SU-DHL-6 (cell line): Measurements from ENCODE around the gene HSH2D.

Source experiments
- H2AFZ ChIP-seq: fragments of 200-600 bp; sonication (generic); 2 replicates; pipeline ENCODE4 v1.6.1; 2014; ENCODE audit warnings: low read depth, mild to moderate bottlenecking, moderate library complexity, mixed read lengths, antibody characterized with exemption, low read length; ENCODE audit not compliant: severe bottlenecking
- H3F3A ChIP-seq: fragments of 200-600 bp; shearing (Covaris generic); 2 replicates; pipeline ENCODE4 v1.6.0; 2016; ENCODE audit warnings: antibody characterized with exemption, mild to moderate bottlenecking; ENCODE audit not compliant: insufficient read depth
- H3K27ac ChIP-seq: fragments of 200-600 bp; sonication (generic); 2 replicates; pipeline ENCODE4 v1.5.1; 2016; ENCODE audit warnings: low read depth, mild to moderate bottlenecking, low read length, moderate library complexity, mixed read lengths
- H3K27me3 ChIP-seq: fragments of 200-600 bp; sonication (generic), shearing (Covaris generic); 2 replicates; pipeline ENCODE4 v1.6.0; 2014; ENCODE audit warnings: mild to moderate bottlenecking, low read length
- H3K36me3 ChIP-seq: fragments of 200-600 bp; sonication (generic); 2 replicates; pipeline ENCODE4 v1.6.1; 2014; ENCODE audit warnings: mild to moderate bottlenecking, low read length, mixed read lengths
- H3K4me2 ChIP-seq: fragments of 300-600, 200-600 bp; shearing (Covaris generic), sonication (generic); 2 replicates; pipeline ENCODE4 v1.6.0; 2014; ENCODE audit warnings: low read length, low read depth, mild to moderate bottlenecking; ENCODE audit not compliant: poor library complexity, severe bottlenecking
- H3K4me3 ChIP-seq: fragments of 200-600 bp; sonication (generic); 2 replicates; pipeline ENCODE4 v1.5.1; 2014; ENCODE audit warnings: antibody characterized with exemption, low read length, mild to moderate bottlenecking, mixed read lengths; ENCODE audit not compliant: insufficient read depth, poor library complexity, severe bottlenecking
- H3K79me2 ChIP-seq: fragments of 200-600 bp; sonication (generic); 2 replicates; pipeline ENCODE4 v1.6.1; 2014; ENCODE audit warnings: mild to moderate bottlenecking, low read length, moderate library complexity; ENCODE audit not compliant: insufficient read depth
- H3K9ac ChIP-seq: fragments of 200-600 bp; sonication (generic); 2 replicates; pipeline ENCODE4 v1.7.0; 2014; ENCODE audit warnings: mild to moderate bottlenecking, low read length
- H3K9me2 ChIP-seq: fragments of 200-600 bp; sonication (generic); replicated peaks from 2 replicates; pipeline ENCODE4 v1.6.1; 2014; ENCODE audit warnings: low read length; ENCODE audit not compliant: insufficient read depth
- H3K9me3 ChIP-seq: fragments of 200-600 bp; sonication (generic); 2 replicates; pipeline ENCODE4 v1.6.1; 2014; ENCODE audit warnings: low read length, mixed read lengths; ENCODE audit not compliant: insufficient read depth
- H4K20me1 ChIP-seq: fragments of 200-600 bp; sonication (generic); 2 replicates; pipeline ENCODE4 v1.6.1; 2014; ENCODE audit warnings: low read depth, mild to moderate bottlenecking, antibody characterized with exemption, low read length, moderate library complexity, mixed read lengths
- CTCF ChIP-seq: fragments of 200-600 bp; sonication (generic); IDR thresholded peaks from one replicate; pipeline ENCODE4 v1.5.1; 2017; ENCODE audit warnings: antibody characterized with exemption, mild to moderate bottlenecking, low read length, moderate library complexity; ENCODE audit not compliant: insufficient read depth, poor library complexity, severe bottlenecking
- EZH2phosphoT487 ChIP-seq: fragments of 200-600 bp; sonication (generic), shearing (Covaris generic); conservative IDR thresholded peaks from 2 replicates; pipeline ENCODE4 v1.6.1; 2018; ENCODE audit warnings: mild to moderate bottlenecking, antibody characterized with exemption, low read length, moderate library complexity, mixed read lengths

HSH2D gene

DNA sequence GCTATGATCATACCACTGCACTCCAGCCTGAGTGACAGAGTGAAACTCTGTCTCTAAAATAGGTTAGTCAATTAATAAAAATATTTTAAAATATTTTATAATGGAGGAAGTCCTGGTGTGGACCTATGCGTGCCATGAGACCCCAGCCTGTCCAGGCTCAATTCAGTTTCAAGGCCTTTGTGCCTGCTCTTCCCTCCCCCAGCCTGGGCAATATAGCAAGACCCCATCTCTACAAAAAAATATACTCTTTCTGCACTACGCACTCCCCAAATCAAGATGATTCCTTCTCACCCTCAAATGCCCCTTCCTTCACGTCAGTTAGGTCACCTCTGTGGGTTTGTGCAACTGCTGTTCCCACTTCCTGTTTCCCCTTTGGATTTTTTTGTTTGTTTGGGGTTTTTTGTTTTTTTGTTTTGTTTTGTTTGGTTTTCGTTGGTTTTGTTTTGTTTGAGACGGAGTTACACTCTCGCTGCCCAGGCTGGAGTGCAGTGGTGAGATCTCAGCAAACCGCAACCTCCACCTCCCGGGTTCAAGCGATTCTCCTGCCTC, 1.4 kb upstream of the HSH2D start:
- peaks cover 55% of the 10 kb centered on the region for H3F3A ChIP-seq
- H3K27me3 ChIP-seq = no peaks in the 10 kb centered on the region
- H3K4me3 ChIP-seq = no peak overlapping the region
- no peak overlapping the region for H2AFZ ChIP-seq
- no peaks in the 10 kb centered on the region for H4K20me1 ChIP-seq
- no peaks in the 10 kb centered on the region for H3K9me2 ChIP-seq
- no peaks in the 10 kb centered on the region for H3K9me3 ChIP-seq
- TF ChIP-seq CTCF (no peak), EZH2phosphoT487 (no peak)
- peak overlapping the region; percentile 21 for H3K4me2 ChIP-seq
- no peaks in the 10 kb centered on the region for H3K36me3 ChIP-seq
- no peak overlapping the region for H3K9ac ChIP-seq
- H3K27ac ChIP-seq = peak overlapping the region; percentile 94
- peaks cover 33% of the 10 kb centered on the region for H3K79me2 ChIP-seq

GRCh38 chr19:16144216-16144581, 714 bp downstream of the HSH2D start:
- TF ChIP-seq EZH2phosphoT487 (no peak), CTCF (no peak)
- Histone ChIP-seq H3K4me3 (peak overlapping the region; percentile 87), H3K9ac (peak overlapping the region; percentile 80), H3F3A (peaks cover 64% of the 10 kb centered on the region), H3K27me3 (no peaks in the 10 kb centered on the region), H3K9me3 (no peaks in the 10 kb centered on the region), H2AFZ (no peak overlapping the region), H3K27ac (peak overlapping the region; percentile 94), H3K36me3 (no peaks in the 10 kb centered on the region), H4K20me1 (no peaks in the 10 kb centered on the region), H3K79me2 (peaks cover 43% of the 10 kb centered on the region), H3K4me2 (peak overlapping the region; percentile 99), H3K9me2 (no peaks in the 10 kb centered on the region)

DNA sequence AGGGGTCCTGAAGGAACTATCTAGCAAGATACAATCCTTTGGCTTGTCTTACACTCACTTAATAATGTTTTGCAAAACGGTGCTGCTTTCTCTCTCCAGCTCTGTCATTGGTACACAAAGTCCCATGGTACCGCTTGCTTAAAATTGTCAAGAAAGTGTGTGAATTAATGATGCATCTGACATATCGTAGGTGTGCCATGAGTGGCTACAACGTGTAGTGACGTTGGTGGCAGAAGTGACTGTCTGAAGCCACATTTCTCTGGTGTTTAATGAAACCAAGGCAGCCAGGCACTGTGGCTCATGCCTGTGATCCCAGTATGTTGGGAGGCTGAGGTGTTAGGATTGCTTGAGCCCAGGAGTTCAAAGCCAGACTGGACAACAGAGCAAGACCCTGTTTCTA, 2.6 kb downstream of the HSH2D start:
- no peak overlapping the region for H2AFZ ChIP-seq
- H3K4me2 ChIP-seq = peak overlapping the region; percentile 99
- H3K27ac ChIP-seq = peak overlapping the region; percentile 94
- H3K9me3 ChIP-seq = no peaks in the 10 kb centered on the region
- TF ChIP-seq EZH2phosphoT487 = no peak
- H3K79me2 ChIP-seq = peaks cover 46% of the 10 kb centered on the region
- H3K36me3 ChIP-seq = 0 out of 2 replicates have a peak, but pooled peaks cover 3% of the 10 kb centered on the region
- no peaks in the 10 kb centered on the region for H3K27me3 ChIP-seq
- H3F3A ChIP-seq = peaks cover 56% of the 10 kb centered on the region
- H4K20me1 ChIP-seq = no peaks in the 10 kb centered on the region
- H3K9ac ChIP-seq = peak overlapping the region; percentile 13; the same call in 1 of the 2 replicates
- peak overlapping the region; percentile 50 for H3K4me3 ChIP-seq
- H3K9me2 ChIP-seq = no peaks in the 10 kb centered on the region

GRCh38 chr19:16148443-16149229, 5.2 kb downstream of the HSH2D start:
- Histone ChIP-seq H4K20me1 (no peaks in the 10 kb centered on the region), H3K9ac (no peak overlapping the region; the same call in 1 of the 2 replicates), H3K27me3 (no peaks in the 10 kb centered on the region), H3K9me2 (no peaks in the 10 kb centered on the region), H3K79me2 (peaks cover 45% of the 10 kb centered on the region), H3K4me2 (peak overlapping the region; percentile 4), H3K27ac (peak overlapping the region; percentile 74), H3K4me3 (no peak overlapping the region), H3F3A (peaks cover 37% of the 10 kb centered on the region), H2AFZ (no peak overlapping the region), H3K36me3 (peaks cover 12% of the 10 kb centered on the region), H3K9me3 (no peaks in the 10 kb centered on the region)
- no peak for TF ChIP-seq CTCF
- TF ChIP-seq EZH2phosphoT487 = no peak
